GM08714 (cell line): ENCODE results near the gene ZNF280C.

Source experiments
- H3K4me3 ChIP-seq: fragments of 200-500 bp; sonication (Bioruptor generic); 2 replicates; pipeline ENCODE4 v1.5.1; 2014; ENCODE audit warnings: mild to moderate bottlenecking, low read length, inconsistent platforms
- ZNF274 ChIP-seq: IDR thresholded peaks from 2 replicates; pipeline ENCODE4 v1.6.1; 2012; ENCODE audit warnings: mild to moderate bottlenecking, low read depth, low read length

ZNF280C gene

GRCh38 chrX:130174937-130175336 lies 93.8 kb downstream of the ZNF280C start:
- no peak for TF ChIP-seq ZNF274
- no peak overlapping the region for H3K4me3 ChIP-seq

DNA sequence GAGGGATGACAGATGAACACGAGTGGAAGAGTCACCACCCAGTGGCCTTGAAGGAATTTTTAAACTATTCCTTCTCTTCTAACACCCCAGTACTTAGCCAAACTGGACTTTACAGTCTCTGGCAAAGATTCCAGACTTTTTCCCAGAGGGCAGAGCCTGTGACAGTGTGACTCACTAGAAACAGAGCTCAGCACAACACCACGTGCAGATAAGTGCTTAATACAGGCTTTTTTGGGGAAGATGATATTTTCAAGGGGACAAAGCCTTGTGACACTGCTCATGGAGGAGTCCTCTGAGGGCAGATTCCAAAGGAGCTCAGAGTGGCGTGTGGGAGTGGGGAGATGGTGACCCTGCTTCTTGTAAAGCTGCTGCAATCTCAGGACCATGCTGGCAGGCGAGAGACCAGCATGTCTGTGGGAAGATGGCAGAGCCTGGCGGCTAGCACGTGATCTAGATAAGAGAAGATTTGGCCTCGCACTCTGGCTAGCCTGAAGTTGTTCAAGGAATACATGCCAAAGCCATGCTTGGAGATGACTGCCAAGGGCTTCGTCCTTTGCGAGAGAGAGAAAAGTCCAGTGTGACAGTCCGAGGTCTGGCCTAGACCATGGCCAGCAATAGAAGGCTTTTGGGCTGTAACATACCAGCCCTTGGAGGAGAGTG lies 94.5 kb downstream of the ZNF280C start:
- TF ChIP-seq ZNF274: no peak
- peak overlapping the region; percentile 6; the same call in 1 of the 2 replicates for H3K4me3 ChIP-seq

- TF ChIP-seq ZNF274: no peak
- peak overlapping the region; percentile 78; the same call in 1 of the 2 replicates for H3K4me3 ChIP-seq
These were observed 95.4 kb downstream of the ZNF280C start for GRCh38 chrX:130173190-130173895.

- peak overlapping the region; percentile 78; the same call in 1 of the 2 replicates for H3K4me3 ChIP-seq
- TF ChIP-seq ZNF274: no peak
These were observed 96.4 kb downstream of the ZNF280C start for GRCh38 chrX:130172127-130172845.

DNA sequence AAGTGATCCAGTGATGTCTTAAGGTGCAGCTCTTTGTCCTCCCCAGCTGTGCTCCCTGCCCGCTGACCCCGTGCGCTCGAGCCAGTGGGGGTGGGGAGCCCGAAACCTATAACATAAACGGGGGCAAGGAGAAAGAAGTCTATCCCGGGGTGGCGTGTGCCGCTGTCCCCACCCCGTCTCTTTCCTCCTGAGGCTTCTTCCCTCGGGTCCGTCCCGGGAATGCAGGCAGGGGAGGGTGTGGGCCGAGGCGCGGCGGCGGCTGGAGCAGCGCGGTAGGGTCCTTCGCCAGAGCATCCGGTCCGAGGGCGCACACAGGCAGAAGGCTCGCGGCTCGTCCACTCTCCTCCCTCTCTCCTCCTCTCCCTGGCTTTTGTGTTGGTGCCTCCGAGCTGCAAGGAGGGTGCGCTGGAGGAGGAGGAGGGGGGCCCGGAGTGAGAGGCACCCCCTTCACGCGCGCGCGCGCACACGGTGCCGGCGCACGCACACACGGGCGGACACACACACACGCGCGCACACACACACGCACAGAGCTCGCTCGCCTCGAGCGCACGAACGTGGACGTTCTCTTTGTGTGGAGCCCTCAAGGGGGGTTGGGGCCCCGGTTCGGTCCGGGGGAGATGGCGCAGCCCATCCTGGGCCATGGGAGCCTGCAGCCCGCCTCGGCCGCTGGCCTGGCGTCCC lies 97.1 kb downstream of the ZNF280C start, which contains the start of gene RAB33A:
RAB33A (plus strand) TSS at position 517 of the 681 bp plus-strand sequence; CDS start at position 618, 101 bp downstream.
- TF ChIP-seq ZNF274: no peak

DNA sequence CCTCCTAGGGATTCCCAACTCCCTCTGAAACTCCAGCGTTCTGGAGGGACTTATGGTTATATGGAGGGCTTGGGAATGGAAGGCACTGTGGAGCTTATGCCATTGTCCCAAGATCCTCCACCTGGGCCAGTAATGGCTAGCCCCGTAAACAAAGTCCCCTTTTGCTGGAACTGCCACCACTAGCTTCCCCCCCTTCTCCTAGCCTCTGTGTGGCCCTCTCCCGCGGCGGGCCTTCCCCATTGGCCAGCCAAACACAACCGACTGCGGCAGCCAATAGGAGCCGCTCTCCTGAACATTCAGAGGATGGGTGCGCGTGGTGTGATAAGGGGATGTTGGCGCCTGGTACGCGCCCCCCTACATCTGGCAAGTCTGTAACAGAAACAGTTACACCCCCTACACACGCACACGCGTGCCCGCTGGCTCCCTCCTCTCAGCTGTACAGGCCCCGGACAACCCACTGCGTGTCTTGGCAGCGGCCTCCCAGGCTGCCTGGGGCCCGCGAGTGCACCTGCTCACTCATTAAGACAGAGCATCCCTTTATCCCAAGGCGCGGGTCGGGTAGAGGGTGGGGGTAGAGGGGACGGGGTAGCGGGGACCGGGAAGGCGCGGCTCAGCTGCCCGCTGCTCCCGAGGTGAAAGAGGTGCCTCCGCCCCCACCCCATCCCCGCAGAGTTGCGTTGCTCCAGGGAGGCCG lies 97.8 kb downstream of the ZNF280C start:
- no peak for TF ChIP-seq ZNF274
- H3K4me3 ChIP-seq: peak overlapping the region; percentile 78; the same call in 1 of the 2 replicates

More for the DNA sequence above, 97.1 kb downstream of the ZNF280C start, which contains the start of gene RAB33A:
- peak within 1 kb of the TSS; percentile 78; the same call in 1 of the 2 replicates for H3K4me3 ChIP-seq

GRCh38 chrX:130167040-130167439 lies 101.7 kb downstream of the ZNF280C start:
- H3K4me3 ChIP-seq: no peak overlapping the region; the same call in 1 of the 2 replicates
- TF ChIP-seq ZNF274: no peak

DNA sequence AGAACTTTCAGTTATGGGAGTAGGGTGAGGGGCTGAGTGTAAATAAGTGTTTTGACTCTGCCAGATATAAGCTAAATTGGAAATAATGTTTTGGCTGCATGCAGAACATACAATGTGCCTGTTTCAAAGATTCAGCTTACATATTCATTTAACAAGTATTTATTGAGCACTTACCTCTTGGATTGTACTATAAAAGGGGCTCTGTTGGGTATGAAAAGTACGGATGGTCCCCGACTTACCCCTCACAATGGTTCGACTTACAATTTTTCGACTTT lies 102.3 kb downstream of the ZNF280C start:
- TF ChIP-seq ZNF274: no peak
- peak overlapping the region; percentile 96 for H3K4me3 ChIP-seq

DNA sequence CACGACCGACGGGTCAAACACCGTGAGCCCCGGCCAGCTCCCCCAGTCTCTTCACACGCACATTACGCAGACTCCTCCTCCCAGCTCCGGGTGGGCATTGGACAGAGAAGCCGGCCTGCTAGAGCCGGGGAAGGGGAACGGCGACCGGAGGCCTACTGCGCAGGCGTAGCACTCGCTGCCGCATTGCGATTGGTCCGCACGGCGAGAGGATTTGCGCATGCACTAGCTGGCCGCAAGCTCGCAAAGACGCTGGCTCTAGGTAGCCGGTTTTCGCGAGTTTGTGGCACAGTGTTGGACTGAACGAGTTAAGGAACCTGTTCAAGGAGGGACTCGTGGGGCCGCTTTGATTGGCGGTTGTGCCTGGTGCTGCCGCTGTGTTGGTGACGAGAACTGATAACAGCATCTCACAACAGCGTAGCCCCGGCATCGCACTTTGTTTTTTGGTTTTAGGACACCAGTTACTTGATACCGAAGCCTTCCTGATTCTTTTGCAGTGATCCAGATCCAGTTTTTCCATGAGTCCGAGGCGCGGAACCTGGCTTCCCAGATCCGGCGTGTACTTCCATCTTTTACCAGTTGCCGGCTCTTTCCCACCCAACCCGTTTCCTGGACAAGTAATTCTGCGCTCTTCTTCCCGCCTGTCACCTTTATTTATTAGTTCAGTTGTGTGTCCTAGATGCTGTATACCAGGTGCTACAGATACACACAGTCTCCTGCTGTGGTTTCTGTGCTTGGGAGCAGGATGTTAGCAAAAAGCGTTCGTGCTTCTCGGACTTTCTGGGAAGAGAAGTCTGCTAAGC lies 102.8 kb downstream of the ZNF280C start, which contains the start of gene AIFM1:
AIFM1 (minus strand) TSS at position 139 of the 800 bp plus-strand sequence. CDS start 185 bp downstream, outside the sequence.
- peak within 1 kb of the TSS; percentile 96 for H3K4me3 ChIP-seq
- no peak for TF ChIP-seq ZNF274

DNA sequence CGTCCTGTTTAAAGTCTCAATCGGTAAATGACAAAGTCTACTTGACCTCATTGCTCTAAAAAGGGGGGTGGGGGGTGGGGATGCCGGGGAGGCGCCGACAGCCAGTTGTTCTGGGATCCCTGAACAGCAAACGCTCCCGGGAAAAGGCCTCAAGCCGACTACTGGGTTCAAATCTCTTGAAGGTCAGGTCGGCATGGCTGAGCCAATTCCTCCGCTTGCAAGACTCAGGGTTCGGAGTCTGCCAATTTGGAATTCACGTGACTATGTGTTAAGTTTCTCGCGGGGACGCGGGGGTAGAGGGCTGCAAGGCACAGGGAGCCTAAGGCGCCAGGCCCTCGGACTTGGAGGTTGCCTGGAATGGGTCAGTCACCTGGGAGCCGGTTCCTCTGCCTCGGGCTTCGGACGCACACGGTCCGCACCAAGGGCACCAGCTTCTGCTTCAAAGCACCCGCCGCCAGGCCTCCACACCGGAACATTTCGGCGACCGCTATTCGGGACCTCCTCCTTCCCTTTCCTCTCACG lies 103.5 kb downstream of the ZNF280C start:
- peak overlapping the region; percentile 89 for H3K4me3 ChIP-seq
- TF ChIP-seq ZNF274: no peak

GRCh38 chrX:130163398-130163797 lies 105.3 kb downstream of the ZNF280C start:
- H3K4me3 ChIP-seq: no peak overlapping the region

DNA sequence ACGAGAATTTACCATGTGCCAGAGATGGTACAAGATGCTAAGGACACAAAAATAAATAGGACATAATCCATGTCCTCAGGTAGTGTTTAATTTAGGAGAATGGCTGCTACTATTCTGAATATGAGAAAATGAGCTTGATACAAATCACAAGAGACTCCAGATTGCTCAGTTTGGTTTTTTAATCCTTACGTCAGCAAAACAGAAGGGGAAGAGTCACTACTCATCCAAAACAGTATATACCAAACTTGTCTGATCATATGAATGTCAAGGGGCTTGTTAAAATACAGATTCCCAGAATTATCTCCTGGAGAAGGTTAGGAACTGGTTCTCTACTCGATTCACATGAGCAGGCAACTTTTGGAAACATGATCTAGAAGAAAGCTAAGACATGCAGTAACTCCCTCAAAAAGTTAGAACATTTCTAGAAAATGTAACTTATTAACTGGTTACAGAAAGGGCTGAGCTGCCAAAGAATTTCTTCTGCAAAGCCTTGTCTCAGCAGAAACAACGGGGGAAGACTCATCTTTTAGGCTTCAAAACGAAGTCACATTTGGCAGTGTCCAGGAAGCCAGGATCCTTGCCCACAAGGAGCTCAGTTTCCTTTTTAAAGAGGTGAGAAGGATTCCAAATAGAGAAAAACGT lies 106.5 kb downstream of the ZNF280C start:
- no peak for TF ChIP-seq ZNF274

More at GRCh38 chrX:130163398-130163797, 105.3 kb downstream of the ZNF280C start:
- no peak for TF ChIP-seq ZNF274

More for the DNA sequence above, 106.5 kb downstream of the ZNF280C start:
- no peak overlapping the region for H3K4me3 ChIP-seq
